GM18498 (cell line): ENCODE measurements around the gene FCRL6.

Experiments used
- ATAC-seq: cut with Tn5 transposase; IDR thresholded peaks from one replicate; pipeline ENCODE4 v1.9.1; 2021; ENCODE audit warnings: mild to moderate bottlenecking, moderate library complexity; ENCODE audit not compliant: unreplicated experiment

FCRL6 gene

GRCh38 chr1:159832309-159832708, 30.1 kb downstream of the FCRL6 start:
- no peak for ATAC-seq

DNA sequence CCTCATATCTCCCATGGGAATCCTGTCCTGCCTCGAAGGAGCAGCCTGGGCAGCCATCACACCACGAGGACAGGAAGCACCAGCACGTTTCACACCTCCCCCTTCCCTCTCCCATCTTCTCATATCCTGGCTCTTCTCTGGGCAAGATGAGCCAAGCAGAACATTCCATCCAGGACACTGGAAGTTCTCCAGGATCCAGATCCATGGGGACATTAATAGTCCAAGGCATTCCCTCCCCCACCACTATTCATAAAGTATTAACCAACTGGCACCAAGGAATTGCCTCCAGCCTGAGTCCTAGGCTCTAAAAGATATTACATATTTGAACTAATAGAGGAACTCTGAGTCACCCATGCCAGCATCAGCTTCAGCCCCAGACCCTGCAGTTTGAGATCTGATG, 33.2 kb downstream of the FCRL6 start:
- ATAC-seq: no peak

DNA sequence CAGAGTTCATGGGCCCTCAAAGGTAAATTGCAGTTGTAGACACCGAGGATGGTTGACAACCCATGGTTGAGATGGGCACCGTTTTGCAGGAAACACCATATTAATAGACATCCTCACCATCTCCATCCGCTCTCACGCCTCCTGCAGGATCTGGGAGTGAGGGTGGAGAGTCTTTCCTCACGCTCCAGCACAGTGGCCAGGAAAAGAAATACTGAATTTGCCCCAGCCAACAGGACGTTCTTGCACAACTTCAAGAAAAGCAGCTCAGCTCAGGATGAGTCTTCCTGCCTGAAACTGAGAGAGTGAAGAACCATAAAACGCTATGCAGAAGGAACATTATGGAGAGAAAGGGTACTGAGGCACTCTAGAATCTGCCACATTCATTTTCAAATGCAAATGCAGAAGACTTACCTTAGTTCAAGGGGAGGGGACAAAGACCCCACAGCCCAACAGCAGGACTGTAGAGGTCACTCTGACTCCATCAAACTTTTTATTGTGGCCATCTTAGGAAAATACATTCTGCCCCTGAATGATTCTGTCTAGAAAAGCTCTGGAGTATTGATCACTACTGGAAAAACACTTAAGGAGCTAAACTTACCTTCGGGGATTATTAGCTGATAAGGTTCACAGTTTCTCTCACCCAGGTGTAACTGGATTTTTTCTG, 33.8 kb downstream of the FCRL6 start:
- ATAC-seq: no peak

DNA sequence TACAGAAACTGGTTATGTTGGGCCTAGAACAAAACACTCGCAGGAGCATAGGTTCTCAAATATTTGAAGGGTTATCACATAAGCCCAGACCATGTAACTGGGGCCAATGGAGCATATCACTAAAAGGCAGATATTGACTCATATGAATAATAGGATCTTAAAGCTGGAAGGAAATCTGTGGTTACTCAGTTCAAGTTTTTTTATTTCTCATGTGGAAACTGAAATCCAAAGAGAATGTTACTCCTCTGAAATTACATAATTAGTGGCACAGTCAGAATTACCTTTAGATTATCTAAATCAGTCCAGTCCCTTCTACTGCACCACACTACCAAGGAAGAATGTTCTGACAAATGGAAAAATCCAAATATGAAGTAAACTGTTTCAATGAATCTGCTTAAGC, 36.6 kb downstream of the FCRL6 start:
- ATAC-seq: peak; percentile 48

GRCh38 chr1:159839116-159839849, 37.1 kb downstream of the FCRL6 start:
- peak; percentile 75 for ATAC-seq

DNA sequence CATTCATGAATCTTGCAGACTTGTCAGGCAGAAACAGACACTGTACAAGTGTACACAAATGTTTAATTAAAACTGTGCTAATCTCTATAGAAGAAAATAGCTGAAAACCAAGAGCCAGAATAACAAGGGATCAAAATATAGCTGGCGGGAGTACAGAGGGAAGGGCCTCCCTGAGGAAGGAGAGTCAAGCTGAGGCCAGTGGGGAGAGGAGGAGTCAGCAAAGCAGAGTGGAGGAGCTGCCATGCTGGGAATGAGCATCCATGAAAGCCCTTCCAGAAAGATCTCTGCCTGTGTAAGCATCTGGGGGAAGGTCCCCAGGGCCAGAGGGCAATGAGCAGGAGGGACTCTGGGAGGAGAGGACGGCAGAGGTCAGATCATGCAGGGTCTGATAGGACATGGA, 39.6 kb downstream of the FCRL6 start:
- ATAC-seq: no peak

GRCh38 chr1:159843459-159843858, 41.3 kb downstream of the FCRL6 start:
- ATAC-seq: no peak

- ATAC-seq: no peak
Observed at GRCh38 chr1:159845751-159846629, 43.8 kb downstream of the FCRL6 start.

- no peak for ATAC-seq
Observed at GRCh38 chr1:159847231-159847630, 45.1 kb downstream of the FCRL6 start.

- no peak for ATAC-seq
Observed at GRCh38 chr1:159848326-159848725, 46.2 kb downstream of the FCRL6 start.

DNA sequence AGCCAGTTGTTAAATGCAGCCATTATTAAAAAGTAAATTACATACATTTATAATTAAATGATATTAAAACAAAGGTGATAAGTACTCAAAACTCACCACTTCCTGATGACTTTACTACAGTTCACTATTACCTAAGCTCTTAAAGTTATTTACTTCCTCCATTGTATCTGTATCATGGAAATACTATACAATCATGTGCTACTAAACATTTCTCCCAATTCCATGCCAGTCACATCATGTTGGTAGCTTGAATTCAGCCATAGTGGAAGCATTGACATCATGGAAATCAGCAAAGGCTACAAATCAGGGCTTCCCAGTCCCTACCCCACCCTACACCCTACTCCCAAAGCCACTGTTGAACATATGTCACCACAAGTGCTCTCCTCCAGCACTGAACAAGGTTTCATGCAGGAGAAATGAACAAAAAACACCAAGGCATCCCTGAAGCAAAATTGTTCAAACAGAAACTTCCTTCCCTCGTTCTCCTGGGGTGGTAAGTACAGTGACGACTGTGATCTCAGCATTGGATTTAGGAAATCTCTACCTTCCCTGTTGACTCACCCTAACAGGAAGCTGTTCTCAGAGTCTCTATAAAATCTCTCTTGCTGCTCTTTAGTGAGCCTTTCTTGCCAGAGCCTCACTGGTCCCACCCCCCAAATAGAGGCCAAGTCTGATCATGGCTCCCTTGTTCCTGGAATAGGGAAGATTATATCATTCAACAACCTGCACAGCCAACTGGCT, 47.6 kb downstream of the FCRL6 start:
- ATAC-seq: no peak

GRCh38 chr1:159851407-159851806, 49.2 kb downstream of the FCRL6 start:
- no peak for ATAC-seq

- no peak for ATAC-seq
Observed at GRCh38 chr1:159853417-159854115, 51.4 kb downstream of the FCRL6 start.

DNA sequence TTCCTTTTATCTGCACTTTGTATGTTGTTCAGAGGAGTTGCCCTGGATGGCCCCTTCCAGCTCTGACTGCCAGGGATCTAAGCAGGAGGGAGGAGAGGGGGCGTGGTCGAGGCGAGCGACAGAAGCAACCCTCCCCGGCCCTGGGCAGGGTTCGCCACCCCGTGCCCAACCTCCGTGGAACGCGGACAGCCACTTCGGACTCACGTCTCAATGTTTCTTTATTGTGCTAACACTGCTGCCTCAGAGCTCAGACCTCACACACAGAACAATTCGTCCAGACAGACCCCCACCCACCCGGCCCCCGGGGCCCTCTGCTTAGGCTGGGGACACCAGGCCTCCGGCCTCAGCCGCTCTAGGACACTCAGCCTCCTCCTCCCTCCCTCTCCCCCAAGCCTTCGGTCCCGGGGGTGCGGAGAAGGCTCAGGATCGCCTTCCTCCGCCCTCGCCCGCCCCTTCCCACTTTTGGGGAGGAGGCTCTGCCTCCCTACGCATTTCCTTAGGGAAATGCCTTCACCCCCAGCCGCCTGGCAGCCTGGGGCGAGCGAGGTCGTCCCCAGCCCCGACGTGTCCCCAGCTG, 52.0 kb downstream of the FCRL6 start:
- no peak for ATAC-seq

GRCh38 chr1:159854693-159855192, 52.6 kb downstream of the FCRL6 start:
- peak; percentile 95 for ATAC-seq

- no peak for ATAC-seq
Observed at GRCh38 chr1:159855709-159856108, 53.5 kb downstream of the FCRL6 start.

DNA sequence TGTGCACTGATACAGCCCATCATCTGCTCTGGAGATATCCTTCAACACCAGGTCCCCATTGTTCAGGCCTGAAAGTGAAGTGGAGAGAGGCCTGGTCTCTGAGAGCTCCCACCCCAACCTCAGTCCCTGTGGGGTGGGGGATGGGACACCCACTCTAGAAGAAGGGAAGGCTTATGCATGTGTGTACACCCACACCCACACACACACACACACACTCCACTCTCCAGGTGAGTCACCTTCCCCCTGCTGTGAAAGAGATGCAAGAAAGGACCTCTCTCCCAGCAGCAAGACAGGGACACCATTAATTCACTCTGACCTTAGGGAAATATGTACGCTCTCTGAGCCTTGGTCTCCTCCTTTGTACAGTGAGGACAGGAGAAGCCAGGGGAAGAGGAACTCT, 54.4 kb downstream of the FCRL6 start:
- ATAC-seq: no peak

DNA sequence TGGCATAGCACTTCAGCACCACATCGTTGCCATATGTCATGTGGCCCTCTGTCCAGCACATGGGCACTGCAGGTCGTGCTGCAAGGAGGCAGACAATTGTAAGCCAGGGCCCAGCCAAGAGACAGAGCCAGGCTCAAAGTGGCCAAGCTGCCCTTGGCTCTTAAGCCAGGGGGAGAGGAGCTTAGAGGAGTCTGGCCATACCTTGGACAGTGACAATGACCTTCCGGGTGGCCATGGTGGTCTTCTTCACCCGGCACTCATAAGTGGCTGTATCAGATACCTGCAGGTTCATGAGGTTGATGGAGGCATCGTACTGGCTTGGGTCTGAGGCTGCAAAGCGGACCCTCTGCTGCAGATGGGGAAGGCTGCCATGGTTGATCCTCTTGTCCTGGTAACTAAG, 55.7 kb downstream of the FCRL6 start:
- no peak for ATAC-seq

DNA sequence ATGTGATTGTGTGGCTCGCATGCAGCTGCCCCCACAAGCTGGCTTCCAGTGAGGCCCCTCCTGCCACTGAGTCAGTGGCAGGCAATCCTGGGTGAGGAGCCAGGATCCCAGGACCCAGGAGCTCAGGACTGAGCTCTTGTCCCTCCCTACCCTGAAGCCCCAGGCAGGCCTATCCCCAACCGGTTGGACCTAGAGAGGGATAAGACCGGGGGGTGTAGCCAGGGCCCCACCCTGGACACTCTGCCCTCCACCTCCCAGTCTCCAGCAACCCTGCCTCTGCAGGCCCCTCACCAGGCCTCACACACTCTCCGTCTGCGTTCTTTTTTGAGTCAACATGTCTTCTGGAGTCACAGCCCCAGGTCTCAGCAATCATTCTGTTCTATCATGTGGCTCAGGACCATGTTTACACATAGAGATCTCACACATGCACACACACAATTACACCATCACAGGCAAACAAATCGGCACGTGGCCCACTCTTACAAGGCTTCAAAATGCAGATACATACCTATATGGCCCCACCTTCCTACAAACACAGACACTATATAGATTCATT, 57.7 kb downstream of the FCRL6 start:
- ATAC-seq: no peak

DNA sequence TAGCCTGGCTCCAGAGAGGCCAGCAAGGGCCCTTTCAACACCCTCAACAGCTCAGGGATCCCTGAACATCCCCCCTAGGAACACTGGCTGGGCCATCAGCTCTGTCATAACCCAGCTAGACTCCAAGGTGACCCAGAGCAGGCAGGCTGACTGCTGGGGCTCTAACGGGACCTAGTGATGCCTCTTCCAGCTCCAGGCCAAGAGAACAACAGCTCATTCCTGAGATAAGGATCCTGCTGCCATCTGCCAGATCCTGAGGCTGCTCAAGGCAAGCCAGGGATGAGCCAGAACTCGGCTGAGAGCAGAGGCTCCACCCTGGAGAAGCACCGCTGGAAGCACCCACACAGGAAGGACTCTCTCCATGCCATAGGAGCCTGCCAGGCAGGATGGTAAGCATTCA, 58.3 kb downstream of the FCRL6 start:
- ATAC-seq: no peak
